GM19043 (cell line): ENCODE data around the gene CPTP.

ENCODE experiments used
- ATAC-seq: cut with Tn5 transposase; IDR thresholded peaks from one replicate; pipeline ENCODE4 v1.9.1; 2021; ENCODE audit warnings: low read depth; ENCODE audit not compliant: unreplicated experiment

CPTP gene

DNA sequence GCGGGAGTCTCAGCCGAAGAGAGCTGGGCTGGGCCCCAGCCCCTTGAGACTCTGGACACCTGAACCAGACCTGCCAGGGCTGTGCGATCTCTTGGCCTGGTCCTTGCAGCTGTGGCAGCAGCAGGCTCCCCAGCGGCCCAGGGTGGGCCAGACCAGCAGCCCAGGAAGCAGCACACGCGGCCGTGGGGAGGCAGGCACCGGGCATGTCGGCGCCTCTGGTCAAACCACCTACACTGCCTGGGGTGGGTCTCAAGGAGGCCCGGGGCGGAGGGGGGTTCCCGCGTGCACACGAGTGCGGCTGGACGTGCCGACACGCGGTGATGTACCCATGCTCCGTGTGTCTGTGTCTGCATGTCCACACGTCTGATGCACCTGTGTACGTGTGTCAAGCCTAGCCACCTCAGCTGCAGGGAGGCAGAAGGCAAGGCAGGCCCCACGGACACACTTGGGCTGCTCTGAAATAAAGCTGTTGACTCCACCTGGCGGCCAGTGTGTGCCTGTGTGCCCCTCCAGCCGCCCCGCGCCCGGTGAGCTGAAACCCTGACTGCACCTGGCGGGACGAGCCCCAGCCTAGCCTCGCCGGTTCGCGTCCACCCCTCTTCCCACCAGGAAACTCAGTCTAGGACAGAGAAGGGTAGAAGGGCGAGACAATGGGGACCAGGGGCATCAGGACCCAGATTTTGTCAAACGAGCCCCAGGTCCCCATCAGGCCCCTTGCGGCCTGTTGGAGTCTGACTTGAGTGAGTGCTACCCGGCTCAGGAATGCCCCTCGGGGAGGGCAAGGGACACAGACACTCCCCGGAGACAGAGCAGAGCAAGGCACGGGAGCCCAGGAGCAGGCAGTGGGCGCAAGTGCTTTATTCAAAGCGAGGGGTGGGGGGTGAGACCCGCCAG, 32.8 kb upstream of the CPTP start:
- ATAC-seq: no peak

DNA sequence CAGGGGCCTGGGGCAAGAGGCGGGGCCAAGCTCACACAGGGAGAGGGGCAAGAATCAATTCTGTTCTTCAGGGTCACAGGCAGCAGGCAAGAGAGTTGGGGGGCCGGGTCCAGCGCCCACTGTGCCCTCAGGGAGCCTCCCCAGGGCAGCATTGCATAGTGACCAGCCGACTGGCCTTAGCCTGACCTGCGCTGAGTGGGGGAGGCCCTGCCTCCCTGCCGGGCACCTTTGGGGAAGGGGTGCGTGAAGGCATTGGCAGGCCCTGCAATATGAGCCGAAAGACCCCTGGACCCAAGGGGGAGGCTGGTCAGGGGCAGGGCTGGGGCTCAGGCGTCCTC, 32.2 kb upstream of the CPTP start:
- no peak for ATAC-seq

DNA sequence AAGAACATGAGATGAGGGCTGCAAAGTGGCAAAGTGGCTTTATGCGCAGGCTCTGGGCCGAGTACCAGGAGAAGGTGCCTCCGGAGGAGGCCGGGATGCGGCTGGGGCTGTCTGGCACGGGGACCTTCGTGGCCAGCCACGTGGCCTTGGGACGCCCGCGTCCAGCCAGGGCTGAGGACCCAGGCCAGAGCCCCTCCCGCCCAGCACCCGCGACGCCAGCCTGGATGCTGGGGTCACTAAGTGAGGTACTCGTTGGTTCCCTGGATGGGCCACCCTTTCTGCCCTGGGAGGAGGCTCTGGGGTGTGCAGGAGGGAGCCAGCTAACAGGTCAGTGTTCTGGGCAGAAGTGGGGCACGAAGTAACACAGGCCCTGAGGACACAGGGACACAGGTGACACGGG, 31.8 kb upstream of the CPTP start:
- no peak for ATAC-seq

DNA sequence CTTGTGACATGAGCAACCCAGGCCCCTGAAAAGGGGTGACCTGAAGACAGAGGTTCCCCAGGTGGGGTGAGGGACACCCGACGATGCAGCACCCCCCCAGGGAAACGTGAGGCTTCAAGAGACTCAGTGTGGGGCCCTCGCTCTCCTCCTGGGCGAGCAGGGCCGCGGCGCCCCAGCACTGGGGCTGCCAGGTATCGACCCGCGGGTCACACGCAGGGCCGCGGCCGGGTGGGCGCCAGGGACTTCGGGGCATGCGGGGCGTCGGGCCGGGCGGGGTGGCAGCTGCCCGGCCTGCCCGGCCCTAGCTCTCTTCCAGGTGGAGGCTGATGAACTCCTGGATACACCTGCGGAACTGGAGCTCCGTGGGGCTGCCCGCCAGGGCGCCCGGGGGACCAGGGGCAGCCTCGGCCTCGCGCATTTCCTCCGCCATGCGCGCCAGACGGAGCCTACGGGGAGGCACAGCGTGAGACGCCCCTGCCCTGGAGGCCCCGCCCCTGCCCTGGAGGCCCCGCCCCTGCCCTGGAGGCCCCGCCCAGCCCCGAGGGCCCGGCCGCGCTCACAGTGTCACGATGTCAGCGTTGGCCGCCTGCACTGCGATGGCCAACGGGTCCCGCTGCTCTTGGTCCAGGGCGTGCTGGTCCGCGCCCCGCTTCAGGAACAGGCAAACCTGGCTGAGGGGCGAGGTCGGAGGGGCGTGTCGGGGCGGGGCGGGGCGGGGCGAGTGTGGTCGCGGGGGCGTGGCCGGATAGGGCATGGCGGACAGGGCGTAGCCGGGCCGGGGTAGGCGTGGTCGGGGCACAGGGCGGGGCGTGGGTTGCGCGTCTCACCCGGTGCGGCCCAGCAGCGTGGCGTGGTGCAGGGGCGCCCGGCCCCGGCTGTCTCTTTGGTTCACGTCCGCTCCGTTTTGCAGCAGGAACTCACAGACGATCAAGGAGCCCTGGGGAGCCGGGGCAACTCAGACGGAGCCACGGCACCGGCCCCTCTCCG, 31.0 kb upstream of the CPTP start:
- no peak for ATAC-seq

DNA sequence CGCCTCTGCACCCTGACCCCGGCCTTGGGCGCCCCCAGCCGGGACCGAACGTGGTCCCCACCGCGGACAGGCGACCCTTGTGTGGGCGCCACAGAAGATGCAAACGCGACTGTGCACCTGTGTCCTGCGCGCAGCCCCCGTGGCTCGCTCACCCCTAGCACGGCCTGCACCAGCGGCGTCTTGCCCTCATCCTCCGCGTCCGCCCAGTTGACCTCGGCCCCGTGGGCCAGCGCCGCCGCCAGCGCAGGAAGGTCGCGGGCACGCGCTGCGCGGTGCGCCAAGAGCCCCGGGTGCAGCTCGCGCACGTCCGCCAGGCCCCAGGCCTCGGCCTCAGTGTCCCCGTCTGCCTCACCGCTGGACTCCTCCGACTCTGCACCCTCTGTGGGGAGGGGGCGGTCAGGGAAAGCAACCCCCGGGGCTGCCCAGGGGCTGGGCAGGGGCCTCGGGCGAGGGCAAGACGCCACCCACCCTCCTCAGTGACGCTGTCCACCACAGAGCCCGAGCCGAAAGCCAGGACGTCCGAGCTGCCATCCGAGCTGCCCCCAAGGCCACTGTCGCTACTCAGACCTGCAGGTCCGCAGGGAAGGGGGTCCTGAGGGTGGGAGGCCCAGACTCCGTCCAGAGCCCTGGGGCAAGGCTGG, 30.2 kb upstream of the CPTP start:
- ATAC-seq: no peak

DNA sequence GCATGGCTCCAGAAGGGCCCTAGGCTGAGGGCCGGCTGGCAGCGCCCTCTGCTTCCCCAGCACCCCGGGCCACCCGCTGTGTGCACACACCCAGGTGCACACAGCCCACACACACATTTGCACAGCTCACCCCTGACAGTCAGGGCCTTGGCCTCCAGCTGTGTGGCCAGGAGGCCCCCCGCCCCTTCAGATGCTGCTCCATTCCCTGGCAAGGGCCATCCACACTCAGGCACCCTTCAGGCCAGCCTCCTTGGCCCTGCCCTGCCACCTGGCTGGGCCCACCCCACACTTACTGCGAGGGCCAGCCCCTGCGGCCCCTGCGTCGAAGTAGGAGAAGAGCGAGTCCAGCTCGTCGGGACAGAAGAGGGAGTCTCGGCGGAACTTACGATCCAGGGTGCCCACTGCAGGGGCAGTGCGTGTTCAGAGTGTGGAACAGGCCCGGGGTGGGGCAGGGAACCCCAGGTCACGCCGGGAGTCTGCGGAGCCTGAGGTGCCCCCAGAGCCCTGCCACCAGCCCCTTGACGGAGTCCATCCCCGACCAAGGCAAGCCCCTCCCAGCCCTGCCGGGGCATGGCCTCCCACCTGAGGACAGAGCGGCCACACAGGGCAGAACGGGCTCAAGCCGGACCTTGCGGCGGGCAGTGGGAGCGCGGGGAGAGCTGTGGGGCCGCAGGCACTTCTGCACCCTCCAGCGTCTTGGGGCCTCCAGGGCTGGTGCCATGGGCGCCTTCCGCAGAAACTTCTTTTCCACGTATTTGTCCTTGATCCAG, 29.3 kb upstream of the CPTP start:
- ATAC-seq: no peak

DNA sequence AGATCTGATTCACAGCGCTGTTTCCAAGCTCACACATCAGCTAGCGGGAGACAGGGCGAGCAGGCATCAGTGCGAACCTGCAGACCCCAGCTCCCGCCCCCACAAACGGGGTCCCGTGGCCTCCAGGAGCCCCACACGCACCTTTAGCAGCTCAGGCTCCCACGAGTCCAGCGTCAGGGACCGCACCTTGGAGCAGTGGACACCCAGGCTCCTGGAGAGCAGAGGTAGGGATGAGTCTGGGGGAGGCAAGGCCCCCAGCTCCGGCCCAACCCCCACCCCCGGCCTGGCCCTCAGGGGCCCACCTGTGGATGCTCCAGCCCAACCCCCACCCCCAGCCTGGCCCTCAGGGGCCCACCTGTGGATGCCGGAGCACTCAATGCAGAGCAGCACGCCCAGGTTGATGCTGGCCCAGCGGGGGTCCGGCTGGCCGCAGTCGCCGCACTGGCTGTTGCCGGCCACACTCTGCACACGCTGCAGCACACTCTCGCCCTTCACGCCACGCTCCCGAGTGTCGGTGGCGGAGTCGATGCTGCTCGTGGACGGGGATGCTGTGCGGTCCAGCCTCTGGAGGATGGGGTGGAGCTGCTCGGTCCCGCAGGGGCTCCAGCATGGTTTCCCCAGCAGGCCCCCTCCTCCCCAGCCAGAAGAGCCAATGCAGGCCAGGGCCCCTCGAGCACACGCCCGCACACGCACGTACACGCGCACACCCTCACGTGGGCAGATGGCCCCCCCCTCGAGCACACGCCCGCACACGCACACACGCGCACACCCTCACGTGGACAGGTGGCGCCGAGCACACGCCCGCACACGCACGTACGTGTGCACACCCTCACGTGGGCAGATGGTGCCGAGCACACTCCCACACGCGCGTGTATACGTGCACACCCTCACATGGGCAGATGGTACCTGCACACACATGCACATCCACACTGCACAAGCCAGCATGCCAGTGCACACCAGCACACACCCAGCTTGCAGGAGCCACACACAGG, 28.2 kb upstream of the CPTP start:
- no peak for ATAC-seq

DNA sequence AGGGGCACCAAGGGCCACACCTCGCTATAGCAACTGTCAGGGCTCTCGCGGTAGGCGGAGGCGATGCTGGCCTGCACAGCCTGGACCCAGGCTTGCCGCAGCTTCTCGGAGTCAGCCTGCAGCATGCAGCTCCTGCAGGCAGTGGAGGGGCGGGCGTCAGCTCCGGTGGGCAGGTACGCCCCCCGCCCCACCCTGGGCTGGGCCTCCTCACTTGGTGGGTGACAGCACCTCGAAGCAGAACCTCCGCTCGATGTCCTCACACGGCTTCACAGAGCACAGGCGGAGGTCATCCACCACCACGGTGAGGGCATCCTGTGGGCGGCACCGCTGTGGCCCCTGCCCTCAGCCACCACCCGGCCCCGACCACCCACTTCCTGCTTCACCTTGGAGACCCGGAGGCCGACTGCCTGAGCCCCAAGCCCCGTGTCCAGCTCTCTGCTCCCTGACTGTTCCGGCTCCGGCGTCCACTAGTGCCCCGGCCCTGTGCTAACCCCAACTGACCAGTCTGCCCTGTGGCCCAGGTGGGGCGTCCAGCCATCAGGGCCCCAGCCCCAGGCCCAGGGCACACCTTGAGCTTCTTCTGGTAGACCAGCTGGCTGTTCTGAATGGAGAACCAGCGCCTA, 26.7 kb upstream of the CPTP start:
- ATAC-seq: no peak

DNA sequence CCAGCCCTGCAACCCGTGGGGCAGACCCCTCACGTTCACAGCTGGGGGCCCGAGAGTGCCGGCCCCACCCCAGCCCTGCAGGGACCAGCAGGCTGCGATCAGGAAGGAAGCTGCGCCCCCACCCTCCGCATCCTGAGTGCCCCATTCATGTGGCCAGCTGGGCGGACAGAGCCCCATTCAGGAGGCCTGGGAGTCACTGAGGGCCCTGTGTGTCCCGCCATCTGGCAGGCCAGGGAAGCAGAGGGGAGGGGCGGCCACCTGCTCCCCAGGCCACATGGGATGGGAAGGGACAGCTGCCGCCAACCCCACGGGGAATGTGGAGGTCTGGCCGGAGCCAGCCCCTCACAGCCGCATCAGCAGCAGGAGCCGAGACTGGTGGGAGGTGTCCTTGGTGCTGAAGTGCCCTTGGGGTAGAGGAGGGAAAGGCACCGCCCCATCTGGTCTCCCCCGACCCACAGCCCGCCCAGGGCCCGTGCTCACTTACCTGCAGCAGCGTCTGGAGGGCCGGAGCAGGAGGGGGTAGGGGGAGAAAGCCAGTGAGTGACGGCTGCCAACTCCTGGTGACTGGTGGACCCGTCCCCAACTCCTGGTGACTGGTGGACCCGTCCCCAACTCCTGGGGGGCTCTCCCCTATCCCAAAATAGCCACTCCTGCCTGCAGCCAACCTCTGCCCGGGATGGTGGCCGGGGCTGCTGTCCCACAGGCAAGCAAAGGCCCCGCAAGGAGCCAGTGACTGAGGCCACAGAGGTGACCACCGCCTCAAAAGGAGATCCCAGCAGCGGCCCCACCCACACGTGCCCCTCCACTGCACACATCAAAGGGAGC, 25.5 kb upstream of the CPTP start:
- no peak for ATAC-seq

DNA sequence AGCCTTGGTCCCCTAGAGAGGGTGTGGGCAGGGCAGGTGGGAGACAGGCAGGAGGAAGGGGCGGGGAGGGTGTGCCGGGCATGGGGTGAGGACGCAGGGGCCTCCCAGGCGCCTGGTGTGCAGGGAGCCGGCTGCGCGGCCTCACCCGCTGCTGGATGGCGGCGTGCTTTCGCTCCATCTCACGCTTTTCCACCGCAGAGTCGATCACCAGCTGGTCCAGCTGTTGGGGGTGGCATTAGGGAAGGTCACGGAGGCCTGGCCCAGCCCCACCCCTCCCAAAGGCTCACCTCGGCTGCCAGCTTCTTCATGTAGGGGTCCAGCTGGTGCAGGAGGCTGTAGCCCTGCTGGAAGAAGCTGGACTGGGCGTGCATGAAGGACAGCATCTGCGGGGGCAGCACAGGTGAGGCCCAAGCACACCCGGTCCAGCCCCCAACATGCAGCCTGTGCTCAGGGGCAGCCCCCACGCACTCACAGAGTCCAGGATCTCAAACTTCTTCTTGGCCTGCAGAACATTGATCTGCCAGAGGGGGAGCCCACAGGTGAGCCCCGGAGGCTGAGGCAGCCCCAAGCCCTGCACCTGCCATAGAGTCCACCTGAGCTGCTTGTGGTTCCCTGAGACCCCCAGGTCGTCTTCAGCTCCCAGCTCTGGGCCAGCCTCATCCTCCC, 24.8 kb upstream of the CPTP start:
- no peak for ATAC-seq

DNA sequence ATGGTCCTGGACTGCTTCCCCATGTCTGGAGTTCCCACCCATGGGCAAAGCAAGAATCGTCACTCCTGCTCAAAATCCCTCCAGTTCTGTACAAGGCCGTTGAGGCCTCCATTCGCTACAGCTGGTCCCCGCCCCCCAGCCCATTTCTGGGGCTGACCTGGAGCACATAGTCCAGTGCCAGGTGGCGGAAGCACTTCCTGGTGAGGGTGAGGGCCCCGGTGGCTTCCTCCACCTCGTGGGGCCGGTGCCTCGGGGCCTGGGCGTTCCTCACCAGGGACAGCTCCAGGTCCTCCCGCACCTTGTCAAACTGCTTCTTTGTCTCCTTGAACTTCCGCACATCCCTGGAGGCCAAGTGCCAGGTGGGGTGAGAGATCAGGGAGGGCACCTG, 24.3 kb upstream of the CPTP start:
- ATAC-seq: no peak

DNA sequence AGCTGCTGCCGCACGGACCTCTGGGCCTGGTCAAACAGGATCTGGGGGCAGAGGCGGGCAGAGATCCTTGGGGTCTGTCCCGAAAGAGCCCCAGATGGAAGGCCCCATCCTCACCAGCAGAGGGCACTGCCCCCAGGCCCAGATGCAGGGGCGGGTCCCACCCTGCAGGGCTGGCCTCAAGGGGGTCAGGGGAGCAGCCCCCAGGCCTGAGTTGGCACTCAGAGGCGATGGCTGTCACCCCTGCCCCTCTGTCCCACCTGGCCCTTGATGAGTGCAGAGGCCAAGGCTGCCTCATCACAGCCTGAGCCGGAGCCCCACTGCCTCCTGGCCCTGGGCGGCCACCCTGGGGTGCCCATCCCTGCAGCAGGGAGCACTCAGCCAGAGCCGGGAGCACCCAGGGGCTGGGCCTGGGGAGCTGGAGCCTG, 22.6 kb upstream of the CPTP start:
- ATAC-seq: no peak

DNA sequence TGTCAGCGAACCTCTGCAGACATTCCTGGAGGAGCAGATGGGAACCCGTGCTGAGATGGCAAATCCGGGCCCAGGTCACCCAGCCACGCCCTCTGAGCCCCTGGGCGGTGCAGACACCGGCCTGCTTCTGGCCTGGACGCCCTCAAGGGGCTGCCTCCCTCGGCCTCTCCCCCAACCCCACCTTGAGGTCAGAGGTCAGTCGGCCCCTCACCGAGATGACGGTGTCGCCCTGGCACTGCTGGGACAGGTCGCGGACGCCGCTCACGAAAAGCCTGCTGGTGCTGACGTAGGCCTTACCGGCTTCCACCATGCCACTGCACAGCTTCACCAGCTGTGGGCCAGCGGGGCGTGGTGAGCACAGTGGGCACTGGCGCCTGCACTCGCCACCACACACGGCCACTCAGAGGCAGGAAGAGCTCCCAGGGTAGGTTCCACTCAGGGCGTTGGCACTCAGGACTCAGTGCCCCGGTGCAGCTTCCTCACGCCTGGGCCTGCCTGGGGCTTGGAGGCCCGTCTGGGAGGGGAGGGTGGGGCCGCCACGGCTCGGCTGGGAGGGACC, 21.6 kb upstream of the CPTP start:
- ATAC-seq: no peak

DNA sequence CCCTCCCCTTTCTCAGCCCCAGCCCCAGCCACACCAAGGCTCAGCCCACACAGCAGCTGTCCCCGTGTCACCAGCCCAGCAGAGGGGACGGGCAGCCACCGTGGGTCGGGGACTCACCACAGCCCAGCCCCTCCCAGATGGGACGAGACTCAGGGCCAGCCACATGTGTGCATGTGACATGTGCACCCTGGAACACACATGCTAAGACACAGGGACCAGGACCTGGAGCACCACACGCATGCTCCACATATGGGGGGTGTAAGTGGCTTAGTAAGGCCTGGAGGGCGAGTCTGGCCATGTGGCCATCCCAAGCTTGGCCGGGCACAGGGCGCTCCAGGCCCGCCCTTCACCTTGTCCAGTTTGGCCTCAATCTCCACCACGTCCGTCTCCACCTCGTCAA, 20.9 kb upstream of the CPTP start:
- ATAC-seq: no peak

DNA sequence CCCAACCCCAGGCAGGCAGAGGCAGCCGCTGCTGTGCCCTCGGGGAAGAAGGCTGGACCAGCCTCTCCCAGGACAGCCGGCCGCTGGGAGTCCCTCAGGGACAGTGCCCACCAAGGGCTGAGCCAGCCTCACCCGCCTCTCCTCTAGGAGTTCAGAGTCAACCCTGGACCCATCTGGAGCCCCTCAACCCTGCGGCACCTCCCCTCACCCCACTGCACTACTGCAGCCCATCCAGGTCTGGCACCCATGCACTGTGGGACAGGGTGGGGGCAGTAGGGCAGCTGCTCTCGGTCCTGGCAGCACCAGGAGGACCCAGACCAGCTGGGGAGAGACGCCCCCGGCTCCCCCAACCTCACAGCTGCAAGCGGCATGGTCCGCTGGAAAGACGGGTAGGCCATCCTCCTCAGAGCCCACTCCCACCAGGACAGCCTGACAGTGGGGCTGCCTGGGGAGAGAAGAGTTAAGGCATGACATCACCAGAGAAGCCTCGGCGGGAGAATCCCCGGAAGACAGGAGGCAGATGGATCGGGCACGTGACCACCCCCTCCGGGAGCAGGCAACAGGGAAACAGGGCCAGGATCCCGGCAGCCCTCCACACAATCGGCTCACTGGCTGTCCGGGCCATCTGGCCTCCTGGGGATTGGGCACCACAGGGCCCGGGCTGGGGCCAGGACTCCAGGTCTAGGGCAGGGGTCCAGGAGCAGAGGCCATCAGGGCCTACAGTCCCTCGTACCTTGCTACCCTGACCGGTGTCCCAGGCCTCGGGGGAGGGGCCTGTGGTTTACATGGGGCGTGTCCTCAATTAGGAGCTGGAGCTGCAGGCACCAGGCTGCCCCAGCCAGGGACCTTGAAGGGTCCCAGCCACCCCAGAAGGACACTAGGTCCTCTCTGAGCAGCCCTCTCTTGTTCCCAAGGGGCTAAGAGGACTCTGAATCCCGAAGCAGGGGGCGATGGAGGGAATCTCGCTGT, 20.0 kb upstream of the CPTP start:
- no peak for ATAC-seq
